SK-N-SH (cell line): Measurements from ENCODE around the gene CDC14B. TPM values are rescaled to one million over a fixed set of nuclear protein-coding genes. Genes with fewer than 3 reads are reported as not detected.
A peak's percentile ranks its signal among the peaks of the same experiment; 100 is the strongest.

ENCODE experiments used
- CTCF ChIA-PET: fragments of 300-600, 350-600 bp; formaldehyde crosslinking; extraction: SDS; loops from one replicate; lab custom pipeline; 2021; lab: Yijun Ruan, JAX
- POLR2A ChIA-PET: fragments of 350-600 bp; sonication (Branson Sonifier 250); formaldehyde crosslinking; extraction: SDS; loops from one replicate; lab custom pipeline; 2020; ENCODE audit warnings: antibody characterized with exemption, inconsistent platforms; lab: Yijun Ruan, JAX
- DNase-seq: peaks from one replicate; pipeline ENCODE4 v3.0.0; 2012
- H2AFZ ChIP-seq: fragments of 200-600 bp; sonication (generic); 2 replicates; pipeline ENCODE4 v1.8.1; 2016; ENCODE audit warnings: antibody characterized with exemption, mild to moderate bottlenecking, low read depth
- H3F3A ChIP-seq: fragments of 200-600 bp; sonication (generic); replicated peaks from 2 replicates; pipeline ENCODE3; 2016; ENCODE audit warnings: antibody characterized with exemption, mild to moderate bottlenecking; ENCODE audit not compliant: insufficient read depth
- H3K27ac ChIP-seq, 2 experiments: fragments of 200-500 bp in 1 of 2; fragments of 200-600 bp in 1 of 2; sonication (Bioruptor generic) in 1 of 2; sonication (generic), shearing (Covaris generic) in 1 of 2; 2 replicates each; pipeline versions ENCODE4 v1.5.1 to v1.6.1; 2014 to 2016; ENCODE audit warnings: low read depth in 2 of 2, inconsistent platforms in 1 of 2, low read length in 1 of 2, mild to moderate bottlenecking in 1 of 2, mixed read lengths in 1 of 2
- H3K27me3 ChIP-seq: fragments of 200-600 bp; sonication (generic), shearing (Covaris generic); 2 replicates; pipeline ENCODE4 v1.6.1; 2016; ENCODE audit warnings: mixed run types; ENCODE audit not compliant: insufficient read depth
- H3K36me3 ChIP-seq, 2 experiments: fragments of 200-500 bp in 1 of 2; fragments of 200-600 bp in 1 of 2; sonication (Bioruptor generic) in 1 of 2; sonication (generic) in 1 of 2; replicated peaks in 1 of 2; 2 replicates each; pipeline versions ENCODE3 to v1.5.1; 2014 to 2016; ENCODE audit warnings: low read length in 1 of 2, mild to moderate bottlenecking in 1 of 2; ENCODE audit not compliant: insufficient read depth in 2 of 2, control insufficient read depth in 1 of 2
- H3K4me1 ChIP-seq, 2 experiments: fragments of 200-500 bp in 1 of 2; fragments of 200-600 bp in 1 of 2; sonication (Bioruptor generic) in 1 of 2; sonication (generic), shearing (Covaris generic) in 1 of 2; 2 replicates each; pipeline versions ENCODE4 v1.5.1 to v1.6.1; 2014 to 2016; ENCODE audit warnings: low read depth in 1 of 2, low read length in 1 of 2, mixed run types in 1 of 2; ENCODE audit not compliant: insufficient read depth in 2 of 2, control insufficient read depth in 1 of 2
- H3K4me2 ChIP-seq: fragments of 200-600 bp; sonication (generic), shearing (Covaris generic); 2 replicates; pipeline ENCODE4 v1.6.1; 2017; ENCODE audit warnings: mixed run types
- H3K4me3 ChIP-seq, 2 experiments: fragments of 200-500 bp in 1 of 2; fragments of 200-600 bp in 1 of 2; sonication (Bioruptor generic) in 1 of 2; sonication (generic), shearing (Covaris generic) in 1 of 2; 2 replicates each; pipeline versions ENCODE4 v1.5.1 to v1.8.1; 2014 to 2016; ENCODE audit warnings: low read depth in 2 of 2, inconsistent platforms in 1 of 2, low read length in 1 of 2, mild to moderate bottlenecking in 1 of 2, mixed read lengths in 1 of 2, moderate library complexity in 1 of 2
- H3K79me2 ChIP-seq: fragments of 200-600 bp; sonication (generic); 2 replicates; pipeline ENCODE4 v1.8.1; 2017; ENCODE audit warnings: mild to moderate bottlenecking; ENCODE audit not compliant: insufficient read depth
- H3K9ac ChIP-seq: fragments of 200-600 bp; sonication (generic); 2 replicates; pipeline ENCODE4 v1.6.1; 2017; ENCODE audit warnings: mixed run types
- H3K9me2 ChIP-seq: fragments of 200-600 bp; sonication (generic); 2 replicates; pipeline ENCODE4 v1.6.1; 2017; ENCODE audit warnings: mixed run types
- H3K9me3 ChIP-seq: fragments of 200-600 bp; sonication (generic); 2 replicates; pipeline ENCODE4 v1.6.1; 2017; ENCODE audit warnings: mixed run types, mild to moderate bottlenecking, moderate library complexity
- H4K20me1 ChIP-seq: fragments of 200-600 bp; sonication (generic); 2 replicates; pipeline ENCODE4 v1.6.1; 2017; ENCODE audit warnings: mild to moderate bottlenecking, mixed run types; ENCODE audit not compliant: insufficient read depth
- CHD2 ChIP-seq: fragments of 150-350 bp; IDR thresholded peaks from 2 replicates; pipeline ENCODE4 v1.6.1; 2018; ENCODE audit warnings: low read length; ENCODE audit not compliant: partially characterized antibody
- FOSL2 ChIP-seq: IDR thresholded peaks from 2 replicates; pipeline ENCODE4 v1.4.0; 2012; ENCODE audit warnings: low read depth, mild to moderate bottlenecking, moderate library complexity, borderline replicate concordance
- MXI1 ChIP-seq: IDR thresholded peaks from 2 replicates; pipeline ENCODE4 v1.6.1; 2012; ENCODE audit warnings: mild to moderate bottlenecking, low read depth, low read length, improper control_type of control experiment
- TAF1 ChIP-seq: IDR thresholded peaks from 2 replicates; pipeline ENCODE4 v1.6.1; 2012; ENCODE audit warnings: low read depth, mild to moderate bottlenecking, low read length, moderate library complexity, borderline replicate concordance
- TEAD4 ChIP-seq: IDR thresholded peaks from 2 replicates; pipeline ENCODE4 v1.4.0; 2012; ENCODE audit warnings: mild to moderate bottlenecking, borderline replicate concordance; ENCODE audit not compliant: insufficient read depth
- WGBS: methylation state at CpG from one replicate; pipeline ENCODE4 v1.1.6; 2017; ENCODE audit warnings: low lambda C conversion rate; 5-methylcytosine and 5-hydroxymethylcytosine counted together
- polyA plus RNA-seq, 3 experiments: library from polyadenylated mRNA; depleted of rRNA; stranded (reverse); fragments of >200 nt; gene quantifications; 2 replicates each; pipeline ENCODE4 v1.2.3, GENCODE V29; 2012
- TF ChIP-seq, protein P1 (sequence below): IDR thresholded peaks from 2 replicates; pipeline ENCODE4 v1.4.0; 2012; ENCODE audit warnings: low read depth
- TF ChIP-seq, protein P2 (sequence below): IDR thresholded peaks from 2 replicates; pipeline ENCODE4 v1.4.0; 2012; ENCODE audit warnings: low read depth, borderline replicate concordance

Gene CDC14B
- polyA plus RNA-seq, 1 of the 3 experiments (the other 2 are of a cell fraction) = 10.1 TPM

DNA sequence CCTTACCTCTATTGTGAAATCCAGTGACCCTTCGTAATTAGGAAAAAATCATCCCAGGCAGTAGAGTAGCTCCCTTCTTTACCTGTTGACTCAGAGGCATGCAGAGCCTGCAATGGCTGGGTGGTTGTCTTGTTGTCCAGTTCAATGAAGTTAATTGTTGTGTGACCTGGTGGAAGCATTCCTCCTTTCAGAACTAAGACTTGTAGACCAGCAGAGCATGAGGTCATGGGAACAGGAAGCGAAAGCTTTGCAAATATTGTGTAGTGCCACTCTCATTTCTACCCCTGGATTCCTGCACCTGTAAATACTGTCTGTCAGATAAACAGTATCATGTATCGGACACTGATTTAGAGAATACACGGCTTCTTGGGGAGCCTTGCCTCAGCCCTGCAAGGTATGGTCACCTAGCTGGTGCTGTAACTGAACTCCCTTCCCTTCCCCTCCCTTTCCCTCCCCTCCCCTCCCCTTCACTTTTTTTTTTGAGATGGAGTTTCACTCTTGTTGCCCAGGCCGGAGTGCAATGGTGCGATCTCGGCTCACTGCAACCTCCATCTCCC lies 41.1 kb upstream of the CDC14B start:
- ChIA-PET POLR2A (no interaction called here), CTCF (no interaction called here)
- WGBS = 88% methylated on average over 7 of the region's 7 CpGs
- Histone ChIP-seq H4K20me1 (no peaks in the 10 kb centered on the region), H3K36me3 (no peaks in the 10 kb centered on the region), H3K4me2 (no peak overlapping the region), H3K27ac (no peak overlapping the region), H3K4me3 (no peak overlapping the region), H2AFZ (no peak overlapping the region), H3K4me1 (peaks cover 0 to 2% of the 10 kb centered on the region in 2 experiments; a peak in 1 of 4 replicates), H3F3A (peaks cover 4% of the 10 kb centered on the region), H3K9ac (no peak overlapping the region)
- no peak for DNase-seq
- TF ChIP-seq, protein P1, sequence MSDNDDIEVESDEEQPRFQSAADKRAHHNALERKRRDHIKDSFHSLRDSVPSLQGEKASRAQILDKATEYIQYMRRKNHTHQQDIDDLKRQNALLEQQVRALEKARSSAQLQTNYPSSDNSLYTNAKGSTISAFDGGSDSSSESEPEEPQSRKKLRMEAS = no peak
- TF ChIP-seq FOSL2 = no peak
- TF ChIP-seq, protein P2, sequence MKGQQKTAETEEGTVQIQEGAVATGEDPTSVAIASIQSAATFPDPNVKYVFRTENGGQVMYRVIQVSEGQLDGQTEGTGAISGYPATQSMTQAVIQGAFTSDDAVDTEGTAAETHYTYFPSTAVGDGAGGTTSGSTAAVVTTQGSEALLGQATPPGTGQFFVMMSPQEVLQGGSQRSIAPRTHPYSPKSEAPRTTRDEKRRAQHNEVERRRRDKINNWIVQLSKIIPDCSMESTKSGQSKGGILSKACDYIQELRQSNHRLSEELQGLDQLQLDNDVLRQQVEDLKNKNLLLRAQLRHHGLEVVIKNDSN = no peak
- no peak for TF ChIP-seq TEAD4
- no peak for TF ChIP-seq TAF1
- TF ChIP-seq, all 33 proteins: peak for 0
- no peaks in the 10 kb centered on the region for H3K9me3 ChIP-seq
- no peaks in the 10 kb centered on the region for H3K27me3 ChIP-seq
- H3K79me2 ChIP-seq = no peaks in the 10 kb centered on the region
- H3K9me2 ChIP-seq = no peaks in the 10 kb centered on the region

- Histone ChIP-seq H4K20me1 (no peaks in the 10 kb centered on the region), H3K4me3 (peak within 1 kb of the TSS; percentile 67 to 75), H2AFZ (peak within 1 kb of the TSS; percentile 88), H3K79me2 (peaks cover 8% of the 10 kb centered on the region; the same call in 1 of the 2 replicates), H3K9me3 (no peaks in the 10 kb centered on the region), H3K4me1 (peaks cover 0 to 3% of the 10 kb centered on the region in 2 experiments; a peak in 1 of 4 replicates), H3K27me3 (no peaks in the 10 kb centered on the region), H3F3A (peaks cover 35% of the 10 kb centered on the region), H3K9ac (peak within 1 kb of the TSS; percentile 92), H3K36me3 (peaks cover 8 to 10% of the 10 kb centered on the region in 2 experiments), H3K27ac (peak within 1 kb of the TSS; percentile 81 to 96), H3K4me2 (peak within 1 kb of the TSS; percentile 94), H3K9me2 (no peaks in the 10 kb centered on the region)
- ChIA-PET CTCF (interaction anchor here (0.6 to 5.4 kb wide), 8 partner anchors 11 to 384 kb away, joined by 3 to 16 read pairs (median 4); no protein-coding TSS in a partner anchor), POLR2A (no interaction called here)
- DNase-seq = peak; percentile 92
- no peak for TF ChIP-seq CHD2
- 0 out of 2 replicates have a peak, but pooled peaks have one; percentile 29 for TF ChIP-seq MXI1
- WGBS = 6% methylated on average over 40 of the region's 57 CpGs
These were observed 35.7 kb upstream of the CDC14B start, which contains the start of gene PRXL2C for GRCh38 chr9:96655198-96655851. Gene PRXL2C (minus strand): TSS chr9:96655317. CDS start chr9:96655281, 36 bp downstream.
